Activated CD8-positive, alpha-beta T cell treated with anti-CD3 and anti-CD28 coated beads for 36 hours (primary cell): Measurements from ENCODE around the gene NAALADL2. TPM values are rescaled to one million over a fixed set of nuclear protein-coding genes. Genes with fewer than 3 reads are reported as not detected.

ENCODE experiments used
- ATAC-seq: fragments of 200-7000 bp; cut with Tn5 transposase; one replicate; pipeline ENCODE4 v1.10.0; 2021; ENCODE audit warnings: mild to moderate bottlenecking, moderate library complexity
- CTCF ChIA-PET: fragments of 350-600 bp; sonication (Branson Sonifier 250); formaldehyde crosslinking; loops from one replicate; lab custom pipeline; 2021; ENCODE audit warnings: antibody characterized with exemption; lab: Charles Lee
- POLR2A ChIA-PET: fragments of 350-600 bp; sonication (Branson Sonifier 250); formaldehyde crosslinking; loops from one replicate; lab custom pipeline; 2021; ENCODE audit warnings: antibody characterized with exemption; lab: Charles Lee
- DNase-seq: peaks from one replicate; pipeline ENCODE4 v3.0.0-alpha.2; 2020
- H3K27ac Mint-ChIP-seq: one replicate; pipeline ENCODE4 v1.8.0; 2021; ENCODE audit warnings: mild to moderate bottlenecking, mixed read lengths
- H3K27me3 Mint-ChIP-seq: one replicate; pipeline ENCODE4 v1.8.0; 2021; ENCODE audit warnings: mixed read lengths
- H3K36me3 Mint-ChIP-seq: one replicate; pipeline ENCODE4 v1.8.0; 2021; ENCODE audit warnings: low read depth, mixed read lengths
- H3K4me1 Mint-ChIP-seq: one replicate; pipeline ENCODE4 v1.8.0; 2021; ENCODE audit warnings: low read depth, mixed read lengths
- H3K4me3 Mint-ChIP-seq: one replicate; pipeline ENCODE4 v1.8.0; 2021; ENCODE audit warnings: mild to moderate bottlenecking, moderate library complexity, mixed read lengths
- H3K9me3 Mint-ChIP-seq: one replicate; pipeline ENCODE4 v1.8.0; 2021; ENCODE audit warnings: mixed read lengths
- intact Hi-C: fragments of 100-400 bp; cut with micrococcal nuclease; formaldehyde crosslinking; loops from one replicate; pipeline ENCODE4 v1.10.0; 2022
- total RNA-seq, 2 experiments: library from RNA; stranded (reverse); gene quantifications; one replicate each; pipeline ENCODE4 v1.2.3, GENCODE V29; 2021
- TF ChIP-seq, protein P1 (sequence below): fragments of 200-600 bp; IDR thresholded peaks from one replicate; pipeline ENCODE4 v1.8.0; 2022; ENCODE audit warnings: antibody characterized with exemption, mild to moderate bottlenecking

Gene NAALADL2
- total RNA-seq, 2 experiments from 2014 or later = 0.60 TPM; not detected in 1

DNA sequence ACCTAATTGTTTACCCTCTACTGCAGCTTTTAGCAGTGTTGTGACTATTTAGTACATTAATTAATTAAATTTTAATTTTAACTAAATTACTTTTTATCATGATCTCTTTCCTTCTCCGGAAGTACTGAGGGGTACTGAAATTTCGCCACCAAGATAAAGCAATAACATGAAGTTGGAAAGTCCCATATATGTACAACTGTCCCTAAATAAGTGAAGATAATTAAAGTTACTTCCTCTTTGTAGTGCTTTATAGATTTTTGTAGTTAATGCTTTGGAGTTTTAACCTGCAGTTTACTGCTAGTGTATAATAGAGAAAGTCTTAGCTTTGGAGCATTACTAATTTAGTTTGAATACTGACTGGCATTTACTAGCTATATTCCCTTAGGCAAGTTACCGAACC, 325.3 kb downstream of the NAALADL2 start:
- Mint-ChIP-seq H3K36me3 (no peaks in the 10 kb centered on the region), H3K4me3 (no peak overlapping the region), H3K27me3 (no peaks in the 10 kb centered on the region), H3K9me3 (no peaks in the 10 kb centered on the region), H3K4me1 (no peaks in the 10 kb centered on the region), H3K27ac (no peak overlapping the region)
- DNase-seq = no peak
- intact Hi-C loops = no loop called here
- no peak for ATAC-seq
- CTCF ChIA-PET = no interaction called here
- POLR2A ChIA-PET = no interaction called here
- TF ChIP-seq, protein P1, sequence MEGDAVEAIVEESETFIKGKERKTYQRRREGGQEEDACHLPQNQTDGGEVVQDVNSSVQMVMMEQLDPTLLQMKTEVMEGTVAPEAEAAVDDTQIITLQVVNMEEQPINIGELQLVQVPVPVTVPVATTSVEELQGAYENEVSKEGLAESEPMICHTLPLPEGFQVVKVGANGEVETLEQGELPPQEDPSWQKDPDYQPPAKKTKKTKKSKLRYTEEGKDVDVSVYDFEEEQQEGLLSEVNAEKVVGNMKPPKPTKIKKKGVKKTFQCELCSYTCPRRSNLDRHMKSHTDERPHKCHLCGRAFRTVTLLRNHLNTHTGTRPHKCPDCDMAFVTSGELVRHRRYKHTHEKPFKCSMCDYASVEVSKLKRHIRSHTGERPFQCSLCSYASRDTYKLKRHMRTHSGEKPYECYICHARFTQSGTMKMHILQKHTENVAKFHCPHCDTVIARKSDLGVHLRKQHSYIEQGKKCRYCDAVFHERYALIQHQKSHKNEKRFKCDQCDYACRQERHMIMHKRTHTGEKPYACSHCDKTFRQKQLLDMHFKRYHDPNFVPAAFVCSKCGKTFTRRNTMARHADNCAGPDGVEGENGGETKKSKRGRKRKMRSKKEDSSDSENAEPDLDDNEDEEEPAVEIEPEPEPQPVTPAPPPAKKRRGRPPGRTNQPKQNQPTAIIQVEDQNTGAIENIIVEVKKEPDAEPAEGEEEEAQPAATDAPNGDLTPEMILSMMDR = no peak

DNA sequence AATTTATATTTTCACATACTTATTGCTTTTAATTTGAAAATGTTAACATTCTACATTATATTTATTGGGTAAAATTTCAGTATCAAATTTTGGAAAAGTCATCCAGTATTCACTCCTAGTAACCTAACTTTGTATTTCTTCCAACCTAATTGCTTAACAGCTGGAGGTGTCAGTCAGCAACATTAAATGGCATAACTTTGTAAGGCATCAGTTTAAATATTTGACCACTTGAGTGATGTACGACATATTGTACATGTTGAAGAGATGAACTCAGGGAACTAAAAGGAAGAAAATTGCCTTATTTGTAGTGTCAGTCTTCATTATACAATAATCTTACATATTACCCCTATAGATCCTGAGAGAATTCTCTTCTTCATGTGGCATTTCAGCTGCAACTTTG, 326.8 kb downstream of the NAALADL2 start:
- no peaks in the 10 kb centered on the region for H3K27me3 Mint-ChIP-seq
- no peak overlapping the region for H3K4me3 Mint-ChIP-seq
- no peaks in the 10 kb centered on the region for H3K4me1 Mint-ChIP-seq
- TF ChIP-seq, protein P1 = no peak
- ATAC-seq (no peak), DNase-seq (no peak)
- no peaks in the 10 kb centered on the region for H3K36me3 Mint-ChIP-seq
- ChIA-PET POLR2A (no interaction called here), CTCF (interaction anchor here (1.2 kb wide), 1 partner anchor 21 kb away, joined by 4 read pairs; no protein-coding TSS in a partner anchor)
- H3K9me3 Mint-ChIP-seq = peaks cover 4% of the 10 kb centered on the region
- intact Hi-C loops = no loop called here
- H3K27ac Mint-ChIP-seq = no peak overlapping the region

DNA sequence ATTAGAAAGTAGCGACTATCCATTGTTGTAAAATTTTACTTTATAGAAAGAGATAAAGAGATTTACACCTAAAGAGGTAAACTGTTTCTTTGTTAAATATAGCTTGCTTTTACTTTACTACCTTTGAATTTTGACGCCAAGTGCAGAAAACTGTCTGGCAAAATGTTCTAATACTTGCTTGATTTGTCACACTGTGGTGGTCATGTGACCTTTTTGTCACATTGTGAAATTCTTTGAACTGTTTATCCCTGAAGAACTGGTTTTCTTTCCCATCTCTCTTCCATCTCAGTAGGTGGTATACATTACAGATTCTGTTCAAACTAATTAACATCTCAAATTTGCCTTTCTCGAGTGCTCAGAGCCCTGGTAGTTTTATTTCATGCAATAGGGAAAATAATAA, 327.4 kb downstream of the NAALADL2 start:
- TF ChIP-seq, protein P1 = no peak
- peaks cover 7% of the 10 kb centered on the region for H3K9me3 Mint-ChIP-seq
- no peaks in the 10 kb centered on the region for H3K27me3 Mint-ChIP-seq
- H3K27ac Mint-ChIP-seq = no peak overlapping the region
- no peaks in the 10 kb centered on the region for H3K4me1 Mint-ChIP-seq
- DNase-seq (no peak), ATAC-seq (no peak)
- intact Hi-C loops = no loop called here
- no peaks in the 10 kb centered on the region for H3K36me3 Mint-ChIP-seq
- POLR2A ChIA-PET = no interaction called here
- no peak overlapping the region for H3K4me3 Mint-ChIP-seq
- CTCF ChIA-PET = interaction anchor here (1.2 kb wide), 1 partner anchor 20 kb away, joined by 4 read pairs; no protein-coding TSS in a partner anchor

DNA sequence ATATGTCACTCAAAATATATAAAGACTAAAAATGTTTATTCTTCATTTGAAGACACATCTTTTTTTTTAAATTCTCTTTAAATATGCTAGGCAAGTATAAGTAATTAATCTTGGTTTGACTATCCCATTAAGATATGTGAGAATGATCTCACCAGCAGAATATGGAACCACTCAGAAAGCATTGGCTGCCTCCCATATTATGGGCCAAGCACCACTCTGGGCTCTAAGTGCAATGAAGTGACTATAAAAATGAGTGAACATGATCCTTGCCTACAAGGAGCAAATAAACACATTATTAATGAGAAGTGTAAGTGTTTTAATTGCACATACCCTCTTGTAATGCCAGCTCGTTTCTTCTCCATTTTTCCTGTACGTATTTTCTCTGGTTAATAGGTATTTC, 328.5 kb downstream of the NAALADL2 start:
- Mint-ChIP-seq H3K27ac (no peak overlapping the region), H3K4me3 (no peak overlapping the region), H3K9me3 (peaks cover 7% of the 10 kb centered on the region), H3K4me1 (no peaks in the 10 kb centered on the region), H3K27me3 (no peaks in the 10 kb centered on the region), H3K36me3 (no peaks in the 10 kb centered on the region)
- DNase-seq (no peak), ATAC-seq (no peak)
- CTCF ChIA-PET = no interaction called here
- POLR2A ChIA-PET = no interaction called here
- intact Hi-C loops = no loop called here
- TF ChIP-seq, protein P1 = no peak

DNA sequence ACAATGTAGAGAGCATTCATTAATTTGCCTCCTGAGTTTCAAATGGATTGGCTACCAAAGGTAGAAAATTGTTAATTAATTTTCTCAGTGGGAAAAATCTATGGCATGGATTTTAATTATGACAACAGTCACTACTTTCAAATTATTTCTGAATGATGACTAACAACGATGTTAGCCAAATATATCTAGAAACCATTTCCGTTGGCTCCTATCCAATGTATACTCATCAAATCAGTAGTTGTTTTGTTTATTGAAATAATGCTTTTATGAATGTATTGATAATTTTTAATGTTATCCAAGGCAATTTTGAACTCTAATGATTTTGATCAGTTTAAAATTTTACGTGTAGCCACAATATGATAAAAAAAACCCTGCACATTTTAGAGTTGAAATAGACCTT, 333.4 kb downstream of the NAALADL2 start:
- POLR2A ChIA-PET = no interaction called here
- no peaks in the 10 kb centered on the region for H3K4me1 Mint-ChIP-seq
- peaks cover 10% of the 10 kb centered on the region for H3K9me3 Mint-ChIP-seq

More for the DNA sequence above, 333.4 kb downstream of the NAALADL2 start:
- CTCF ChIA-PET = no interaction called here
- DNase-seq = no peak
- Mint-ChIP-seq H3K27me3 (no peaks in the 10 kb centered on the region), H3K27ac (no peak overlapping the region), H3K4me3 (no peak overlapping the region), H3K36me3 (no peaks in the 10 kb centered on the region)
- no peak for ATAC-seq
- intact Hi-C loops = no loop called here
- TF ChIP-seq, protein P1 = no peak
